Ishikawa (cell line): Measurements from ENCODE around the gene CLSTN1.

Experiments
- CREB1 ChIP-seq: IDR thresholded peaks from 2 replicates; pipeline ENCODE4 v1.6.1; 2012; ENCODE audit warnings: low read depth
- FOXM1 ChIP-seq: IDR thresholded peaks from 2 replicates; pipeline ENCODE4 v1.6.1; 2012; ENCODE audit warnings: low read depth, borderline replicate concordance
- MAX ChIP-seq: IDR thresholded peaks from 2 replicates; pipeline ENCODE4 v1.6.1; 2012
- NFIC ChIP-seq: IDR thresholded peaks from 2 replicates; pipeline ENCODE4 v1.6.1; 2012
- RAD21 ChIP-seq: IDR thresholded peaks from 2 replicates; pipeline ENCODE4 v1.6.1; 2012; ENCODE audit warnings: low read depth
- REST ChIP-seq: IDR thresholded peaks from 2 replicates; pipeline ENCODE4 v1.6.1; 2012; ENCODE audit warnings: low read depth, mild to moderate bottlenecking
- TAF1 ChIP-seq: IDR thresholded peaks from 2 replicates; pipeline ENCODE4 v1.6.1; 2012; ENCODE audit warnings: low read depth, mild to moderate bottlenecking
- TEAD4 ChIP-seq: IDR thresholded peaks from 2 replicates; pipeline ENCODE4 v1.6.1; 2012
- YY1 ChIP-seq: IDR thresholded peaks from 2 replicates; pipeline ENCODE4 v1.6.1; 2012; ENCODE audit warnings: low read depth
- TF ChIP-seq, protein P1 (sequence below): IDR thresholded peaks from 2 replicates; pipeline ENCODE4 v1.6.1; 2012

DNA sequence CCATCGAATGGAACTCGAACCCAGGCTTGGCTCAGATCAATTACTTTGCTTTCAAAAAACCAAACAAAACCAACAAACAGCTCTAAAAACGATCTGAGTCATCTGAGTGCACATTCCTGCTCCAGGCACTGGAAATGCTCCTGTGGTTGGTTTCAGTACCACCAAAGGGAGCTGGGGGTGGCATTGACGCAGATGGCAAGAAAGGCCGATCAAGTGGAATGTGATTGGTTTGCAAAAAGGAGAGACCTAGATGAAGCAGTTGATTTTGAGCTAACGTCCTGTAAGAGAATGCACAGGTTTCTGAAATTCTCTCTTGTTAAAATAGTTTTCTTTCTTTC, 132.7 kb downstream of the CLSTN1 start:
- TF ChIP-seq MAX: no peak
- TF ChIP-seq TAF1: no peak
- TF ChIP-seq REST: no peak
- no peak for TF ChIP-seq TEAD4
- TF ChIP-seq RAD21: no peak
- TF ChIP-seq YY1: no peak
- TF ChIP-seq, protein P1, sequence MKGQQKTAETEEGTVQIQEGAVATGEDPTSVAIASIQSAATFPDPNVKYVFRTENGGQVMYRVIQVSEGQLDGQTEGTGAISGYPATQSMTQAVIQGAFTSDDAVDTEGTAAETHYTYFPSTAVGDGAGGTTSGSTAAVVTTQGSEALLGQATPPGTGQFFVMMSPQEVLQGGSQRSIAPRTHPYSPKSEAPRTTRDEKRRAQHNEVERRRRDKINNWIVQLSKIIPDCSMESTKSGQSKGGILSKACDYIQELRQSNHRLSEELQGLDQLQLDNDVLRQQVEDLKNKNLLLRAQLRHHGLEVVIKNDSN: no peak
- no peak for TF ChIP-seq NFIC
- TF ChIP-seq FOXM1: no peak
- TF ChIP-seq CREB1: no peak
